H1 (cell line): ENCODE measurements around the gene PROX2.

ENCODE experiments used
- ASH2L ChIP-seq: fragments of 200-600, 300-600 bp; sonication (generic); IDR thresholded peaks from one replicate; pipeline ENCODE4 v1.7.1; 2017; ENCODE audit warnings: low read length
- ATF2 ChIP-seq: IDR thresholded peaks from 2 replicates; pipeline ENCODE4 v1.6.1; 2012; ENCODE audit warnings: low read length, inconsistent platforms
- ATF3 ChIP-seq: IDR thresholded peaks from 2 replicates; pipeline ENCODE4 v1.6.1; 2011; ENCODE audit warnings: low read depth, mild to moderate bottlenecking, low read length; ENCODE audit not compliant: insufficient read depth
- BRCA1 ChIP-seq: IDR thresholded peaks from 2 replicates; pipeline ENCODE4 v1.6.1; 2012; ENCODE audit warnings: low read depth, low read length, improper control_type of control experiment
- CEBPB ChIP-seq: IDR thresholded peaks from 2 replicates; pipeline ENCODE4 v1.6.1; 2012; ENCODE audit warnings: low read depth, low read length
- CHD1 ChIP-seq: IDR thresholded peaks from 2 replicates; pipeline ENCODE4 v1.6.1; 2012; ENCODE audit warnings: low read depth, low read length, improper control_type of control experiment
- CHD2 ChIP-seq: IDR thresholded peaks from 2 replicates; pipeline ENCODE4 v1.6.1; 2012; ENCODE audit warnings: low read length, improper control_type of control experiment
- CTCF ChIP-seq, 3 experiments: IDR thresholded peaks; 1 replicate in 2 of 3; 2 replicates in 1 of 3; pipeline versions ENCODE4 v1.5.1 to v1.6.1; 2011; ENCODE audit warnings: low read length in 3 of 3, mild to moderate bottlenecking in 3 of 3, inconsistent platforms in 2 of 3, low read depth in 1 of 3, moderate library complexity in 1 of 3; ENCODE audit not compliant: insufficient read depth in 1 of 3; ENCODE audit errors: control extremely low read depth in 1 of 3
- EGR1 ChIP-seq: IDR thresholded peaks from 2 replicates; pipeline ENCODE4 v1.6.1; 2011; ENCODE audit warnings: low read depth, low read length, borderline replicate concordance
- EZH2 ChIP-seq: fragments of 200-600 bp; sonication (generic); IDR thresholded peaks from 2 replicates; pipeline ENCODE4 v1.7.1; 2012; ENCODE audit warnings: low read depth, mild to moderate bottlenecking, moderate library complexity, low read length, inconsistent platforms; ENCODE audit not compliant: severe bottlenecking
- KDM1A ChIP-seq: fragments of 200-600, 300-600 bp; sonication (generic); IDR thresholded peaks from 2 replicates; pipeline ENCODE4 v1.7.1; 2016; ENCODE audit warnings: mild to moderate bottlenecking, low read length, borderline replicate concordance
- SP1 ChIP-seq: IDR thresholded peaks from 2 replicates; pipeline ENCODE4 v1.6.1; 2011; ENCODE audit warnings: low read depth, low read length
- USF2 ChIP-seq: IDR thresholded peaks from 2 replicates; pipeline ENCODE4 v1.6.1; 2011; ENCODE audit warnings: low read length, improper control_type of control experiment
- YY1 ChIP-seq: IDR thresholded peaks from 2 replicates; pipeline ENCODE4 v1.6.1; 2011; ENCODE audit warnings: low read depth, mild to moderate bottlenecking, low read length

GRCh38 chr14:74865156-74865555 lies 10.8 kb downstream of the PROX2 start:
- TF ChIP-seq CTCF (IDR thresholded peaks at IDR 0.05; ENCODE audit: control extremely low read depth in 1 of 3, insufficient read depth in 1 of 3, low read depth in 1 of 3, low read length in 3 of 3): no peak
- no peak for TF ChIP-seq EGR1
- TF ChIP-seq ATF2: no peak
- no peak for TF ChIP-seq YY1
- TF ChIP-seq EZH2: no peak
- no peak for TF ChIP-seq CEBPB
- no peak for TF ChIP-seq ASH2L
- no peak for TF ChIP-seq ATF3
- no peak for TF ChIP-seq USF2
- no peak for TF ChIP-seq CHD2
- no peak for TF ChIP-seq CHD1
- no peak for TF ChIP-seq SP1
- no peak for TF ChIP-seq BRCA1
- no peak for TF ChIP-seq KDM1A
